Measurements from ENCODE around the gene MTCH1. TPM values are rescaled to one million over a fixed set of nuclear protein-coding genes. Genes with fewer than 3 reads are reported as not detected.
A peak's percentile ranks its signal among the peaks of the same experiment; 100 is the strongest.
"Not testable (repeated sequence)": the region's sequence is repeated elsewhere in the genome, so short reads cannot be mapped to it uniquely, and the experiment has no call there.

MTCH1 gene
- total RNA-seq, 1 donor from 2014 or later = 196 TPM

DNA sequence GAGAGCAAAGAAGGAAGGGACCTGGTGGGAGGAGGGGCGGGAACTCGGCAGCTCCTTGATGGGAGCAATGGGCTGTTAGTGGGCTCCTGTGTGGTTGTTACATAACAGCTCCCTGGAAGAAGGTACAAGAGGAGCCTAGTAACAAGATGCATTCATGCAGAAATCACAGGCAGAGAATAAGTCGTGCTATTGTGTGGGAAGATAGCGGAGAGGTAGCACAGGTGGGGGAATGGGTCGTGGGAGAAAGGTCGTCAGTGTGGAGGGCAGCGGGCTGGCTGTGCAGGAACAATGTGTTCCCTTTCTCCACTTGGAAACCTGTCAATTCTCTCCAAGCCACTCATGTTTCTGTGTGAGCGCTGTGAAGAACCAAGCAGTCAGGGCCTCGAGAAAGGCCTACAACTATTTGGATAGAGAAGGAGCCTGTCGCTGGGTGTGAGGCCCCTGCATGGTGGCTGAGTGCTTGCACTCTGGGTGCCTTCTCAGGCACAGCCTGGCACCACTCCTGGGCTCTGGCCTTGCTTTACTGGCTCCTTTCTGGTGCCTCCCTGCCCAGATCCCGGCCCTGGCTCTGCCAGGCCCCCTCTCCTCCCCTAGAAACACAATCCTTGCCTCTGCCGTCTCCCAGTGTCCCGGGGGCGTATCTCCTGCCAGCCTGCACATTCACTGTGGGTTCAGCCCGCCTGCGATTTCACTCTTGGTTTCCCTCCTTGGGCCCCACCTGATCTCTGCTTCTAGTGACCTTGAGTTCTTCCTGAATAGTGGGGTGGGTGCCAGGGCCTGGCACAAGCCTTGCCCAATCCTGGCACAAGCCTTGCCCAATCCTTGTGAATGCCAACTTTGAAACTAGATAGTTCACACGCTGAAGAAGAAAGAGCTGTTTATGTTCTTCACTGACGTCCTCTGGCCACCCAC lies 12.1 kb upstream of the MTCH1 start:
- DNase-seq (ENCODE audit: low read depth) = peak; percentile 74

DNA sequence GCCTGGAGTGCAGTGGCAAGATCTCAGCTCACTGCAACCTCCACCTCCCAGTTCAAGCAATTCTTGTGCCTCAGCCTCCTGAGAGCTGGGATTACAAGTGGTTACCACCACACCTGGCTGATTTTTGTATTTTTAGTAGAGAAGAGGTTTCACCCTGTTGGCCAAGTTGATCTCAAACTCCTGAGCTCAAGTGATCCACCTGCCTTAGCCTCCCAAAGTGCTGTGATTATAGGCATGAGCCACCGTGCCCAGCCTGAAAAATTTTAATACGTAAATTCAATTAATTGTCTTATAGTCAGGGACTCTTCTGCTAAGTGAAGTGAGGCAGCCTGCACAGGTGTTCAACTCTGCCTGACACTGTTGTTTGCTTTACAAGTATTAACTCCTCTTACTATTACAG lies 4.4 kb upstream of the MTCH1 start:
- DNase-seq (ENCODE audit: low read depth) = not testable (repeated sequence)

DNA sequence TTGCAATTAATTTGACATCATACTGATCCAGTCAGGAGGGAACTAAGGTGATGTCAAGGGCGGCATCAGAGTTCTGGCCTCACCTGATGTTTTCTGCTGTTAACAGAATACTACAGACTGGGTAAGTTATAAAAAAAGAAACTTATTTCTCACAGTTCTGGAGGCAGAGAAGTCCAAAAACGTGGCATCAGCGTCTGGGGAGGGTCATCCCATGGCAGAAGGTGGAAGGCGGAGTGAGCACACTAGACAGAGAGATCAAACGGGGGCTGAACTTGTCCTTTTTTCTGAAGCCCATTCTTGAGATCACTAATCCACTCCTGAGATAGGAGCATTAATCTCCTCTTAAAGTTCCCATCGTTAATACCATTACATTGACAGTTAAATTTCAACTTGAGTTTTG lies 3.3 kb upstream of the MTCH1 start:
- no peak for DNase-seq (ENCODE audit: low read depth)

DNA sequence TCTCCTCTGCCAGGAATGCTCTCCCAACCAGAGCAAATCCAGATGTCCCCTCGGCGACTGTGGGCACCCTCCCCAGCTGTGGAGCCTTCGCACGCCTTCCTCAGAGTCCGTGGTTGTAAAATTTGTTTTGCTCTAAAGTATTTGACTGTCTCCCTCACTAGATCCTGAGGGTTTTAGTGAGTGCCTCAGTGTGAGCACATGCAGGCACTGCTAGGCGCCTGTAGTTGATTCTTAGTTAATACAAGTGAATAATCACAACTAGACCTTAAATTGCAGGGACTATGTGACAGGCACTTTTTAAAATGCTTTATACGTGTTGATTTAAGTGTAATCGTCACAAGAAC lies 680 bp upstream of the MTCH1 start:
- DNase-seq (ENCODE audit: low read depth) = peak; percentile 15

DNA sequence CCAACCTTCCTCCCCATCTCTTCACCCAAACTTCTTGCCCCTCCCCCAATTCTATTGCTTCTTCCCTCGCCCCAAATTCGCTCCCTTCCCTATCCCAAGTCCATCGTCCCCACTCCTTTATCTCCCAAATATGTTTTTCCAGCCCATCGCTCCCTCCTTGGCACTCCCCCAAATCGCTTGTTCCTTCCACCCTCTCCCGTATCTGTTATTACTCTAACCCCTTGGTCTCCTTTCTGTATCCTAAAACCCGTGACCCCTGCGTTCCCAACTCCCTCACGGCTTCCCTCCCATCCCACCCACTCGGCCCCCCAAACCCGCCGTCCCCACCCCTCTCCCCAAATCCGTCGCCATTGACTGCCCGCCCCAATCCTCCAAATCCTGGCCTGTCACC lies 584 bp downstream of the MTCH1 start:
- DNase-seq (ENCODE audit: low read depth) = no peak

DNA sequence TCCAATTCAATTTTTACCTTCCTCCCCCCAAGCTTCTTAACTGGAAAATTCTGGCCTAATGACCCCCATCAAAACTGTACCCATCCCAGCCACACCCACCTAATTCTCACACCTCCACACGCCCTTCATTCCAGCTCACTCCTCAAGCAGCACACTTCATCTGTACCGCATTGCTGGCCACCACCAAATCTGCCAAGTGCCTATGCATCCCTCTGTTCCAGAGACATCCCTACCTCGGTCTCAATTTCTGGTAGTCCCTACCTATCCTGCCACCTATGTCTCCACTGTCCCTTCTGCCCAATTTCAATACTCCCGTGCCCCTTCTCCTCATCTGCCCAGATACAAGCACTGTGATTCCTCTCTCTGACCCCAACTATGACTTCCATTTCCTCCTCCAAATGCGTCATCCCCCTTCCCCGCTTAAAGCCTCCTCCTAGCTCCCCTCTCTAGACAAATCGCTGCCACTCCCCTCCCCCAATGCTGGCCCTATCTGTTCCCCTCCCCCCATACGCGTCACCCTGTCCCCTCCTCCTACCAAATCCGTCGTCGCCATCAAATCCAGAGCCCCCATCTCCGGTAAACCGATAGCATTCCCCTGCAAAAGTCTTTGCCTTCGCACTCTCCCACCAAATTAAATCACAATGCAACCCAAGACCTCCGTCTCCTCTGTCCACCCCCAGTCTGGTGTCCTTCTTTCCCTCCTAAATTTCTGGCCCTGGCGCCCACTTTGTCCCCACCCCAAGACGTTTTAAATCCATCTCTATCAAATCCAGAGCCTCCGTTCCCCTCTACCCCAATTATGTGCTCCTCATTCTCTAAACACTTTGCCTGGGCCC lies 1.2 kb downstream of the MTCH1 start:
- DNase-seq (ENCODE audit: low read depth) = peak; percentile 29

DNA sequence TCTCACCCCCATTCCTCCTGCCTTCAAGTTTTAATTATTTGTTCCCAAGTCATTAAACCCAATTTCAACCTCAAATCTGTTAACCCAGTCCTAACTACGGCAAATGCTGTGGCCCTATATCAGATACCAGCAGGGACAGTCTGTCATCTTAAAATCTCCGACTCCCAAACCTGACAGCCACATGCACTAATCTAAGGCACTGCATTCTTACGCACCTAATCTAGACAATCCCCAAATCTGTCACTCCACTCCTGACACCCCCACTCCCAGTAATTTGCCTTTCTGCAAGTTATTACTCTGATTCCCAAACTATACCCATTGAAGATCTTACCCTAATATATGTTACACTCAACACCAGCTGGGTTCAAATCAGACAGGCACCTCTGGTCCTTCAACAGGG lies 2.5 kb downstream of the MTCH1 start:
- no peak for DNase-seq (ENCODE audit: low read depth)

DNA sequence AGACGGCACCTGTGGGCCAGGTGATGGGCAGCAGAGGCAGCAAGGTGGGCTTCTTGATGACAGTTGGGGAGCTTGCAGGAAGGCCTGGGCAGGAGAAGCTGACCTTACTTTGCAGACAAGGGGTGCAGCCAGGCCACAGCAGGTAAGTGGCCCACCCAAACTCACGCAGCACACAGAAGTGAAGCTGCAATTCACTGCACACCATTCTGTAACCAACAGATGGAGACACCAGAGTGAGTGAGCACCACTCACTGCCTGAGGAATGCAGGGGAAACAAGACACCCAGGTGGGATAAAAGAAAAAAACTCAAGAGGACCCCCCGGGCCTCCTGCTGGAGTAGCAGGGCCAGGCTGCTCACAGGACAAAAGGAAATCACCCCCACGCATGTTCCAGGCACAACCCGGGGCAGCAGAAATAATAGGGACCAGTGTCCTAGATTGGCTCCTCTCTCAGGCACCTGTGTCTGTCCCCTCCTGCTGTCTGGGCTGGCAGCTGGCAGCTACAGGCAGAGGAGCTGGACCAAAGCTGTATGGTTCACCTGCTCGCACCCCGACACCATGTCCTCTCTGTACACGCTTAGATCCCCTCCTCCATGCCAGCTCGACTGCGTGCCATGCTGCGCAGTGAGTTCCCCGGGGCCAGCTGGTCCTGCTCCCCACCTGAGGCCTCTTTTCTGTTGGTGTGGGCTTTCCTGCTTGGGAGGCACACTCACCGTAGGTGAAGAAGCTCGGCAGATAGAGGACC lies 4.9 kb downstream of the MTCH1 start:
- no peak for DNase-seq (ENCODE audit: low read depth)

DNA sequence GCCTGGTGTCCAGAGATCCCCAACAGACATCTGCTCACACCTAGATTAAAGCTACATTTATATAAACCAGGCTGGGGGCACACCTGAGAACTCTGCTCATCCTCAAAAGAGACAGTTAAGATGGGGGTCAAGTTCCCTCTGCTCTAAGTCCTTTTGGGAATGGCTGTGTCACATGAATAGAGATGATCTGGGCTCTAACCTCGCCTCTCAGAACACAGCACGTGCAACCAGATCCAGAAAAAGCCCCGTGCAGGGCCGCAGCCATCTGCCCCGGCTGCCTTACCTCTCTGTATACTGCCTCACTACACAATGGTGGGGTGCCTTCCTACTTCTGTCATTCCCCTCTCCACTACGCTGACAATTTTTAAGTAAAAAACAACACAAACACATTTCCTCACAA lies 5.9 kb downstream of the MTCH1 start:
- DNase-seq (ENCODE audit: low read depth) = no peak

DNA sequence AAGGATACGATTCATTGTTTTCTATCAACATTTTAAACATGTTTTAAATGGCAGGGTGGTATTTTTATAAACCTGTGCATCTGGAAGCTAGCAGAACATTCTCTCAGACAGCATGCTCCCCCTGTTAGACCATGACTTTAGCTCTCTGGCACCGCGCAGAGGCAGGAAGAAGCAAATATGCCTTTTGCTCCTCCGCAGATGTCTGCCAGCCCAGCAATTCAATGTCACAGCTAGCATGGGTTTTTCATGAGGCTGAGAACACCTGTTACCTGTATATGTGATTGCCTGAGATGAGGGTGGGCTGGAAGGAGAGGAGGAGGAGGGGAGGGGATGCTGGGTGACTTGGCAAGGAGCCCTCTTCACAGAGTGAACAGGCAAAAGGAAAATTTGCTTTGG lies 6.7 kb downstream of the MTCH1 start:
- DNase-seq (ENCODE audit: low read depth) = peak; percentile 21

DNA sequence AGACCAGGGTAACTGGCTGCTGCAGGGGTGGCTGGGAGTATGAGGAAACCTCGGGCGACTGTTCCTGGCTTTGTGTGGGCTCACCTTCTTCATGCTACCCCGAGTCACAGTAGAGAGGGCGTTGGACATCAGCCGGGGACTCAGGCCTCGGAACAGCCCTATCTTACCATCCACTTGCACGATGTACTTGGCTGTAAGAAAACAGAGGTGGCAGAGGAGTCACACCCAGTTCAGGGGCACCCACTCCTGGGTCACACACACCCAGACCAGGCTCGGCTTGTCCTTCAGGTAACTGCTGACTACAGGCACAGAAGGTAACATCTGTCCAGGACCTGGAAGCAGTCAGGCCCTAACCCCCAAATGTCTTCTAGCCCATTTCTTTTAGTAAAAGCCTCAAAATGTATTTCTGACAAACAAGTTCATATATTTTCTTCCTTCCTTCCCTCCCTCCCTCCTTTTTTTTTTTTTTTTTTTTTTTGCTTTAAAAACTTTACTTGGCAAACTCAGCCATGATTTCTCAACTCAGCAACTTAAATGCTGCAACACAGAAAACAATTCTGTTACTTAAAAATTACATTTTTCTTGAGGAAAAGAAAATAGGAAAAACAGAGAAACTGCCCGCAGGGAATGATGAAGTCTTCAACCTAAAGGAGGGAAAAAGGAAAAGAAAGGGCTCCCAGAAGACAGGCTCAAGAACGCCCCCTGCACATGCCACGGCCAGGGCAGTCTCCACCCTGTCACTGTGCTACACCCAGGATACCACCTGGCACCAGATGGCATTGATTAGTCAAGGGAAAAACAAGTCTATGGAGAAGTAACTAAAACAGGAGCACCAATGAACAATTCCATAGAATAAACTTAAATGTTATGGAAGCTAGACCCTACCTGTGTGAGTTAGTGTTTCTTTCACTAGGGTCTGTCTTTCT lies 7.3 kb downstream of the MTCH1 start:
- no peak for DNase-seq (ENCODE audit: low read depth)

DNA sequence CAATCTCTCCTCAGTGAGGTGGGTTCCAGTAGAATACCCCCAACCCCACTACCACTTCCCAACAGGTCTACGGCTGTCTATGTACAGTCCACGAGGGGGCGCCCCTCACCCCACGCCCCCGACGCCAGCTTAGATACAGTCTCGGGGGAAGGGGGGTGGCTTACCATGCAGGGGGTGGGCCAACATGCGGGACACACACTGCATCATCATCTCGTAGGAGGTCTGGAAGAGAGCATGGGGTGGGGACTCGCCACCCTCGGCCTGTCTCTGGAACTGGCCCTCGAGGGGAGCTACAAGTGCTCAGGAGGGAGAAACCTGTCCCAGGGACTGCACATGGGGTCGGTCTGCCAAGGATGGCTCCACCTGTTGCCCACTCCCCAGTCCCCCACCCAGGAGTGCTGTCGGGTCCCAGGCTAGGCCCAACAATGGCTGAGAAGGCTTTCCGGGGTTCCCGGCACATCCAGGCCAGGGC lies 8.5 kb downstream of the MTCH1 start:
- no peak for DNase-seq (ENCODE audit: low read depth)

DNA sequence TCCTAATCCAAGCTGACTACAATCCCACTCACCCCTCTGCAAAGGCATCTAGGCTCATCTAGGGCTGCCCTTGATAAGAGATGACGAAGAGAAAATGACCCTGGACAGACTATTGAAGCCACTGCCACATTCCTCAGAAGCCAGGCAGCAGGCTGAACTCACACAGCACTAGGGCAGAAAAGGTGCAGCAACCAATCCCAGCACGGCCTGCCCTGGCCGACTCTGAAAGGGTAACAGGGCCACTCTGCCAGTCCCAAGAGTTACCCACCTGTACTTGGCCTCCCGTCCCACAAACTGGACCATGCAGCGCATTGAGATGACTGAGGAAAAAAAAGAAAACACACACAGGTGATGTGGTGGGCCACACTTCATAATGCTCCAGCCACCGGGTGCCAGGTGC lies 9.1 kb downstream of the MTCH1 start:
- no peak for DNase-seq (ENCODE audit: low read depth)

DNA sequence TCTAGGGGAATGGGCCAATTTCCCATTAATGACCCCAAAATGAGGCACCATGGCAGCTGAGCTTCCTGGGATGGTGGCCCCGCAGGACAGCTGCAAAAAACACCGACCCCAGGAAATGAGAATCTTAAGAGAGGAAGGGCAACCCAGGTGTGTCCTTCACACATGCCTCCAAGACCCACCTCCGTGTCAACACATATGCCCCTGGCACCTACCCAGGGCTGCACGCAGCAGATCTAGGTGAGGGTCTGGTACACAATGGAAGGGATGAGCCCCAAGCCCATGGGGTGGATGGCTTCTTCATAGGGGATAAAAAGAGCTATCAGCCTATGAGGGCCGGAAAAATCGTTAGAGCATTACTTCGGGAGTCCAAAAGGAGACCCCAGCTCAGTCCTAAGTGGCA lies 9.5 kb downstream of the MTCH1 start:
- DNase-seq (ENCODE audit: low read depth) = no peak

DNA sequence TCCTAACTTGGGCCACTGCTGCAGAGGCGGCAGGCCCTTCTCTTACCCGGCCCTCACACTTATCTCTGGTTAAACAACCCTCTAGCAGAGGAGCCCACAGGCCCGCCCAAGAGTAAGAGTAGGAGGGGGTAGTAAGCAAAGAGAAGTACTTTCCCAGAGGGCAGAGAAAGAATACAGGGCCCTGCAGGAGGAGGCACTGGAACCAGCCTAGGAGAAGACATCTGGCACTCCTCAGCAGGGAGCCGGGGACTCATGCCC lies 10.1 kb downstream of the MTCH1 start:
- DNase-seq (ENCODE audit: low read depth) = no peak

DNA sequence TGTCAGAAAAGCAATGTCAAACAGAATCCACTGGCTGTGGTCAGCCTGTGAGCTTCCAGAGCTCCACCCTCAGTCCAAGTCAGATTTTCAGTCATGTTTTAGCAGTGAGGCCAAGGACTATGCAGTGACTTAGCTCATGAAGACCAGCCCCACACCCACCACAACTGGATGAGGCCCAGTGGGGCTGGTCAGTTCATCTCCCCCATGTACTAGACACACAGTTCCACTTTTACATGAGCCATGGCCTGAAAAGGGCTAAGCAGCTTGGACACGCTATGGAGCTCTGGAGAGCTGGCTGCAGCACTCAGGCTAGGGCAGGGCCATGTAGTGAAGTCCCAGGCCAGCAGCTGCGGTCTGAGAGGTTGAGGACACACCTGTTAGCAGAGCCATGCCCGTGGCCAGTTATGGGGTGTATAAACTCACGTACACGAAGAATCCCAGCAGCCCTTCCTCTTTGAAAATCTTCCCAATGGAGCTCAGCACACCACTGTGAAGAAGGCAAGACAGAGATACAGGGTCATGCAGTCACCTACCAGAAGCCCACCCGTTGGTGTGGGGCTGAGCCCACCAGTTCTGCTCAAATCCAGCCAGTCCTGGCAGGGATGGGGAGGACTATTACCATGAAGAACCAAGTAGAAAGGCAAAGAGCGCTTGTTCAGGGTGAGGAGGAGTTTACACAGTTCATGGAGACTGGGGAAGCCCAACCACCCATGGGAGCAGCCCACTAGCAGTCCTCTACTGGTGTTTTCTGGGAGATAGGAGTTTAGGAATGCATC lies 10.6 kb downstream of the MTCH1 start:
- no peak for DNase-seq (ENCODE audit: low read depth)

DNA sequence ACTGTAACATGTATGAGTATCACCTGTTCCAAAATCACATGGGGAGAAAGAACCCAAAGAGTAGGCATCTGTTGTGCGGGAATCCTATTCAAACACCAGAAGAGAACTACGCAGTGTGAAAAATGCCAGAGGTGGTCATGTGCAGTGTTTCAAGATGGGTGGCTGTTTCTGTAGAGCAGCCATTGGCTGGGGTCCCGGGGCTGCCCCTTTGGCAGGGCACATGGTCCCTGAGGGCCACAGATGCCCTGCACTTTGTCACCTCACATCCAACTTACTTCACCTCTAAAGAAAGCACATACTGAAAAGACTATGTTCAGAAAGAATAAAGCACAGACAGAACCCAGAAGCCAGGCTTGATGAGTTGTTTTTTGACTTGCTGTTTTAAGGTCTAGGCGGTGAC lies 12.3 kb downstream of the MTCH1 start:
- DNase-seq (ENCODE audit: low read depth) = no peak

DNA sequence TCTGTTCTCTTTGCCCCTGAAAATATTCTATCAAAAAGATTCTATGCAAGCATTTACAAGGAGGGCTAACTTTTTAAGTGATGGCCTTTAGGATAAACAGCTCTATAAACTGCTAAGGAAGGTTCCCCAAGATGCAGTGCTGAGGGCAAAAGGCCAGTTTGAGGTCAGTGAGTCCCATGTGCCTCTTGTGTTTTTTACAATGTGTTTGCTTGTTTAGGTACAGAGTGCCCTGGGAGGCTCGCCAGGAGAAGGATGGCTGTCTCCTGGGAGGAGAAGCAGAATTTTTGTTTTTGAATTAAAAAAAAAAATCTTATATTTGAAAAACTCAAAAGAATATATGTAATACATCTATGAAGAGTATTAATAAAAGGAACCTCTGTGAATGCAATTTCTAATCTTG lies 12.8 kb downstream of the MTCH1 start:
- no peak for DNase-seq (ENCODE audit: low read depth)

DNA sequence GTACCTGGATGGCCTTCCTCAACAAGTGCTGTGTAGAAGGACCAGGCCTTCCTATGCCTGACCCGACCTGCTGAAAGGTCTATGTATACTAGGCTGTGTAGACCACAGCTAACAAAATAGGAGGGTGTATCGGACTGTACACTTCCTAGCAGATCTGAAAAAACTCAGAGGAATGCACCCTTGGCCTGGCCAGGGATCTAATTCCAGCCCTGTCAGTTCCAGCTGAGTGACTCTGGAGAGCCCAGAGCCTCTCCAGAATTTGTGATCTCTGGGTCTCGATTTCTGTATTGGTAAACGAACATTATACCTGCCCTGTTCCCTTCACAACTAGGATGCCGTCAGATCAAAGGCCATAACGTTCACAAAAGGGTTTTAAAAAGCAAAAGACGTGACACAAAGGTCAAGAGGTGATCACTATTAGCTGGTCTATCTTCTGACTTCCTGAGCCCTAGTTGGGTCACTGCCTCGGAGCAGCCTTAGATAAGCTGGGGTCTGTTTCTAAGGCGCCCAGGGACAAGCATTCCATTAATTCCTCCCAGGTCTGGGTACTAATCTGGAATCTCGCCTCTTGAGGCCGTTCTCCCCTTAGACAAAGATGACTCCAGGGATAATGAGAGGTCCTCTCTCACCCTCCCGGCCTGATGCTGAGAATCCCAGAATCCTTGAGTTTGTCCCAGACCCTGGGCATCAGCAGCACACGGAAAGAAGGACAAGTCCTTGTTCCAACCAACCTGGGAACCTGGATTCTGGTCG lies 13.9 kb downstream of the MTCH1 start:
- no peak for DNase-seq (ENCODE audit: low read depth)

Measured in renal cortical epithelial cell (primary cell).